Measurements from ENCODE around the gene GRHPR.

DNA sequence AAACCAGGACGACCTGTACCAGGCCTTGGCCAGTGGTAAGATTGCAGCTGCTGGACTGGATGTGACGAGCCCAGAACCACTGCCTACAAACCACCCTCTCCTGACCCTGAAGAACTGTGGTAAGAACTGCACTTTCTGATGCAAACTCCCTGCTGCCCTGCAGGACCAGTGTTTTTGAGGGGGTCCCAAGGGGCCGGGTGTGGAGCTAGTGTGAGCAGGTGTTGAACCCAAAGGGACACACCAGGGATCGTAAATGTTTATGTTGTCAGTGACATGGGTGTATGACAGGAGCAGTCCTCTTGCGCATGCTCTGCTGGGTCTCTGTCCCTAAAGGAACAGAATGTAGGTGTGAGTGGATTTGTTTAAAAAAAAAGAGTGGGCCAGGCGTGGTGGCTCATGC lies 9.5 kb downstream of the GRHPR start:
- TF ChIP-seq, protein P1, sequence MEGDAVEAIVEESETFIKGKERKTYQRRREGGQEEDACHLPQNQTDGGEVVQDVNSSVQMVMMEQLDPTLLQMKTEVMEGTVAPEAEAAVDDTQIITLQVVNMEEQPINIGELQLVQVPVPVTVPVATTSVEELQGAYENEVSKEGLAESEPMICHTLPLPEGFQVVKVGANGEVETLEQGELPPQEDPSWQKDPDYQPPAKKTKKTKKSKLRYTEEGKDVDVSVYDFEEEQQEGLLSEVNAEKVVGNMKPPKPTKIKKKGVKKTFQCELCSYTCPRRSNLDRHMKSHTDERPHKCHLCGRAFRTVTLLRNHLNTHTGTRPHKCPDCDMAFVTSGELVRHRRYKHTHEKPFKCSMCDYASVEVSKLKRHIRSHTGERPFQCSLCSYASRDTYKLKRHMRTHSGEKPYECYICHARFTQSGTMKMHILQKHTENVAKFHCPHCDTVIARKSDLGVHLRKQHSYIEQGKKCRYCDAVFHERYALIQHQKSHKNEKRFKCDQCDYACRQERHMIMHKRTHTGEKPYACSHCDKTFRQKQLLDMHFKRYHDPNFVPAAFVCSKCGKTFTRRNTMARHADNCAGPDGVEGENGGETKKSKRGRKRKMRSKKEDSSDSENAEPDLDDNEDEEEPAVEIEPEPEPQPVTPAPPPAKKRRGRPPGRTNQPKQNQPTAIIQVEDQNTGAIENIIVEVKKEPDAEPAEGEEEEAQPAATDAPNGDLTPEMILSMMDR (IDR thresholded peaks at IDR 0.05), result no peak
- TF ChIP-seq POLR2A (IDR thresholded peaks at IDR 0.05), result no peak

All from right lobe of liver (tissue), 4 donors.